ENCODE measurements around the gene RBM33. TPM values are rescaled to one million over a fixed set of nuclear protein-coding genes. Genes with fewer than 3 reads are reported as not detected.
"Not testable (repeated sequence)": the region's sequence is repeated elsewhere in the genome, so short reads cannot be mapped to it uniquely, and the experiment has no call there.

Gene RBM33
- total RNA-seq, 1 donor from 2014 or later, result 50.5 TPM

GRCh38 chr7:155685070-155685790, 40.8 kb downstream of the RBM33 start:
- no peak for FAIRE-seq
- Histone ChIP-seq H3K9ac (ENCODE audit: low read length) (no peak overlapping the region), H3K9me3 (ENCODE audit: insufficient read depth, low read depth, low read length) (no peaks in the 10 kb centered on the region), H3K36me3 (ENCODE audit: insufficient read depth, low read length) (peaks cover 10% of the 10 kb centered on the region), H3K4me1 (ENCODE audit: insufficient read depth, low read length) (peaks cover 3% of the 10 kb centered on the region), H3K4me2 (ENCODE audit: low read length) (no peak overlapping the region), H3K27ac (ENCODE audit: low read depth, low read length) (no peak overlapping the region), H3K79me2 (ENCODE audit: insufficient read depth, low read length) (peaks cover 59% of the 10 kb centered on the region), H4K20me1 (ENCODE audit: insufficient read depth, low read length) (peaks cover 53% of the 10 kb centered on the region), H2AFZ (ENCODE audit: low read depth, low read length) (no peak overlapping the region), H3K27me3 (ENCODE audit: insufficient read depth, low read length) (no peaks in the 10 kb centered on the region), H3K4me3 (ENCODE audit: insufficient read depth, low read depth, low read length) (no peak overlapping the region)
- TF ChIP-seq EZH2 (IDR thresholded peaks at IDR 0.05; ENCODE audit: insufficient read depth, low read length) (no peak), CTCF (IDR thresholded peaks at IDR 0.05; ENCODE audit: insufficient read depth, low read depth, low read length) (no peak)
- Mint-ChIP-seq H3K4me1 (ENCODE audit: low read depth, unreplicated experiment) (peaks cover 19% of the 10 kb centered on the region), H3K27me3 (ENCODE audit: low read depth, unreplicated experiment) (no peaks in the 10 kb centered on the region), H3K27ac (ENCODE audit: unreplicated experiment) (no peak overlapping the region), H3K4me3 (ENCODE audit: unreplicated experiment) (no peak overlapping the region), H3K36me3 (ENCODE audit: low read depth, unreplicated experiment) (peaks cover 20% of the 10 kb centered on the region), H3K9me3 (ENCODE audit: unreplicated experiment) (no peaks in the 10 kb centered on the region)
- DNase-seq (ENCODE audit: low read depth), result peak; percentile 39

- no peaks in the 10 kb centered on the region for H3K27me3 Mint-ChIP-seq (ENCODE audit: low read depth, unreplicated experiment)
- H3K4me3 ChIP-seq (ENCODE audit: insufficient read depth, low read depth, low read length), result no peak overlapping the region
- H3K27ac ChIP-seq (ENCODE audit: low read depth, low read length), result no peak overlapping the region
- no peak overlapping the region for H2AFZ ChIP-seq (ENCODE audit: low read depth, low read length)
- no peak overlapping the region for H3K27ac Mint-ChIP-seq (ENCODE audit: unreplicated experiment)
- TF ChIP-seq EZH2 (IDR thresholded peaks at IDR 0.05; ENCODE audit: insufficient read depth, low read length) (no peak), CTCF (IDR thresholded peaks at IDR 0.05; ENCODE audit: insufficient read depth, low read depth, low read length) (no peak)
- H3K36me3 Mint-ChIP-seq (ENCODE audit: low read depth, unreplicated experiment), result peaks cover 22% of the 10 kb centered on the region
- peaks cover 3% of the 10 kb centered on the region for H3K4me1 ChIP-seq (ENCODE audit: insufficient read depth, low read length)
- no peaks in the 10 kb centered on the region for H3K27me3 ChIP-seq (ENCODE audit: insufficient read depth, low read length)
- peaks cover 54% of the 10 kb centered on the region for H3K79me2 ChIP-seq (ENCODE audit: insufficient read depth, low read length)
- no peaks in the 10 kb centered on the region for H3K9me3 ChIP-seq (ENCODE audit: insufficient read depth, low read depth, low read length)
- H3K9me3 Mint-ChIP-seq (ENCODE audit: unreplicated experiment), result no peaks in the 10 kb centered on the region
- H3K36me3 ChIP-seq (ENCODE audit: insufficient read depth, low read length), result peaks cover 7% of the 10 kb centered on the region
- no peak overlapping the region for H3K4me2 ChIP-seq (ENCODE audit: low read length)
- peaks cover 48% of the 10 kb centered on the region for H4K20me1 ChIP-seq (ENCODE audit: insufficient read depth, low read length)
- no peak overlapping the region for H3K9ac ChIP-seq (ENCODE audit: low read length)
- FAIRE-seq (no peak), DNase-seq (ENCODE audit: low read depth) (no peak)
- peaks cover 19% of the 10 kb centered on the region for H3K4me1 Mint-ChIP-seq (ENCODE audit: low read depth, unreplicated experiment)
- H3K4me3 Mint-ChIP-seq (ENCODE audit: unreplicated experiment), result no peak overlapping the region
These were observed 41.3 kb downstream of the RBM33 start for GRCh38 chr7:155685791-155686160.

GRCh38 chr7:155686620-155687324, 42.3 kb downstream of the RBM33 start:
- FAIRE-seq; H3K9ac ChIP-seq (ENCODE audit: low read length); H3K4me2 ChIP-seq (ENCODE audit: low read length); H3K27me3 ChIP-seq (ENCODE audit: insufficient read depth, low read length); H3K27ac Mint-ChIP-seq (ENCODE audit: unreplicated experiment); H3K9me3 Mint-ChIP-seq (ENCODE audit: unreplicated experiment); H2AFZ ChIP-seq (ENCODE audit: low read depth, low read length); H3K27ac ChIP-seq (ENCODE audit: low read depth, low read length); H3K9me3 ChIP-seq (ENCODE audit: insufficient read depth, low read depth, low read length); H3K4me1 ChIP-seq (ENCODE audit: insufficient read depth, low read length); H3K27me3 Mint-ChIP-seq (ENCODE audit: low read depth, unreplicated experiment); H3K4me3 Mint-ChIP-seq (ENCODE audit: unreplicated experiment); DNase-seq (ENCODE audit: low read depth); H3K4me3 ChIP-seq (ENCODE audit: insufficient read depth, low read depth, low read length); H3K36me3 ChIP-seq (ENCODE audit: insufficient read depth, low read length): not testable (repeated sequence)
- Histone ChIP-seq H4K20me1 (ENCODE audit: insufficient read depth, low read length) (peaks cover 48% of the 10 kb centered on the region), H3K79me2 (ENCODE audit: insufficient read depth, low read length) (peaks cover 53% of the 10 kb centered on the region)
- H3K4me1 Mint-ChIP-seq (ENCODE audit: low read depth, unreplicated experiment), result peaks cover 19% of the 10 kb centered on the region
- peaks cover 22% of the 10 kb centered on the region for H3K36me3 Mint-ChIP-seq (ENCODE audit: low read depth, unreplicated experiment)

- H2AFZ ChIP-seq (ENCODE audit: low read depth, low read length); H3K9me3 ChIP-seq (ENCODE audit: insufficient read depth, low read depth, low read length); H3K27me3 ChIP-seq (ENCODE audit: insufficient read depth, low read length); H3K27me3 Mint-ChIP-seq (ENCODE audit: low read depth, unreplicated experiment); H3K27ac Mint-ChIP-seq (ENCODE audit: unreplicated experiment); H3K36me3 ChIP-seq (ENCODE audit: insufficient read depth, low read length); H3K4me1 ChIP-seq (ENCODE audit: insufficient read depth, low read length); FAIRE-seq; DNase-seq (ENCODE audit: low read depth); H3K4me2 ChIP-seq (ENCODE audit: low read length); H3K27ac ChIP-seq (ENCODE audit: low read depth, low read length); H3K9me3 Mint-ChIP-seq (ENCODE audit: unreplicated experiment); H3K4me3 ChIP-seq (ENCODE audit: insufficient read depth, low read depth, low read length); H3K9ac ChIP-seq (ENCODE audit: low read length); H3K4me3 Mint-ChIP-seq (ENCODE audit: unreplicated experiment): not testable (repeated sequence)
- Histone ChIP-seq H3K79me2 (ENCODE audit: insufficient read depth, low read length) (peaks cover 54% of the 10 kb centered on the region), H4K20me1 (ENCODE audit: insufficient read depth, low read length) (peaks cover 48% of the 10 kb centered on the region)
- Mint-ChIP-seq H3K4me1 (ENCODE audit: low read depth, unreplicated experiment) (peaks cover 19% of the 10 kb centered on the region), H3K36me3 (ENCODE audit: low read depth, unreplicated experiment) (peaks cover 17% of the 10 kb centered on the region)
These were observed 43.8 kb downstream of the RBM33 start for GRCh38 chr7:155688237-155688636.
